BE2C (cell line): ENCODE data around the gene TCOF1.
A peak's percentile ranks its signal among the peaks of the same experiment; 100 is the strongest.

ENCODE experiments used
- DNase-seq: peaks from one replicate; pipeline ENCODE4 v3.0.0-alpha.2; 2020
- H3K27me3 ChIP-seq: fragments of 250-450 bp; sonication (Bioruptor Pico); 2 replicates; pipeline ENCODE4 v1.5.1; 2020; ENCODE audit warnings: mild to moderate bottlenecking
- H3K36me3 ChIP-seq: fragments of 250-450 bp; sonication (Bioruptor Pico); 2 replicates; pipeline ENCODE4 v1.5.1; 2020; ENCODE audit warnings: mild to moderate bottlenecking
- H3K4me1 ChIP-seq: fragments of 250-450 bp; sonication (Bioruptor Pico); 2 replicates; pipeline ENCODE4 v1.5.1; 2020
- H3K4me3 ChIP-seq: 2 replicates; pipeline ENCODE4 v1.5.1; 2011; ENCODE audit warnings: low read depth, low read length
- H3K9me3 ChIP-seq: fragments of 250-450 bp; sonication (Bioruptor Pico); 2 replicates; pipeline ENCODE4 v1.5.1; 2020
- TF ChIP-seq, protein P1 (sequence below): IDR thresholded peaks from 2 replicates; pipeline ENCODE4 v1.5.1; 2012; ENCODE audit warnings: mild to moderate bottlenecking, low read depth, low read length

TCOF1 gene

DNA sequence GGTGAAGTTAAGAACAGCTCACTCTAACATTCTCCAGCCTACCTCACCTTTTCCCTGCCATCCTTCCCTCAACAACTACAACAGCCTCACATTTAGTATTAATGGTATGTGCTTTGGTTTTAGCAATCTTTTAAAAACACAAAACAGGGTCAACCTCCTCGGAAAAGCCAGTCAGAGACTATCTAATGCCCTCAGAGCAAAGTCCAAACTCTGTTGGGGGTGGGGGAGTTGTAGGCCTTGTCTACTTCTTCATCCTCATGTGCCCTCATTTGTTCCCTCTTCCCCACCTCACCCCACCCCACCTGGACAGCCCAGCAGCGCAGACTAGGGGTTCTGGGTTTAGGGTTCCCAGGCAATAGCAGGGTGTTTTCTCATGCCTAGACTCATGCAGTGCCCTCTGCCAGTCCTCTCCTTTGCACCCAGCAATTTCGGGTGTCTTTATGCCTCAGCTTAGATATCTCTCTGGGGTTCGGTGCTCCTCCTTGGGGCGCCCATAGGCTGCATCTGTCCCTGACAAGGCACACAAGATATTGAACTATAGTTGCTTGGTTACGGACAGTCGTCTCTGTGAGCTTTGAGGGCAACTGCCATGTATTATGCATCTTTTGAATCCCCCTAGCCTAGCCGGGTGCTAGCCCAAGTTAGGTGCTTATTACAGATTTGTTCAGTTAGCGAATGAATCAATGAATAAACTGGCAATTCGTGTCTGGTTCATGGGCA is 762 bp upstream of the TCOF1 start:
- peak overlapping the region; percentile 95 for H3K4me3 ChIP-seq
- H3K36me3 ChIP-seq: peaks cover 21% of the 10 kb centered on the region
- H3K27me3 ChIP-seq: no peaks in the 10 kb centered on the region
- H3K4me1 ChIP-seq: no peaks in the 10 kb centered on the region
- TF ChIP-seq, protein P1, sequence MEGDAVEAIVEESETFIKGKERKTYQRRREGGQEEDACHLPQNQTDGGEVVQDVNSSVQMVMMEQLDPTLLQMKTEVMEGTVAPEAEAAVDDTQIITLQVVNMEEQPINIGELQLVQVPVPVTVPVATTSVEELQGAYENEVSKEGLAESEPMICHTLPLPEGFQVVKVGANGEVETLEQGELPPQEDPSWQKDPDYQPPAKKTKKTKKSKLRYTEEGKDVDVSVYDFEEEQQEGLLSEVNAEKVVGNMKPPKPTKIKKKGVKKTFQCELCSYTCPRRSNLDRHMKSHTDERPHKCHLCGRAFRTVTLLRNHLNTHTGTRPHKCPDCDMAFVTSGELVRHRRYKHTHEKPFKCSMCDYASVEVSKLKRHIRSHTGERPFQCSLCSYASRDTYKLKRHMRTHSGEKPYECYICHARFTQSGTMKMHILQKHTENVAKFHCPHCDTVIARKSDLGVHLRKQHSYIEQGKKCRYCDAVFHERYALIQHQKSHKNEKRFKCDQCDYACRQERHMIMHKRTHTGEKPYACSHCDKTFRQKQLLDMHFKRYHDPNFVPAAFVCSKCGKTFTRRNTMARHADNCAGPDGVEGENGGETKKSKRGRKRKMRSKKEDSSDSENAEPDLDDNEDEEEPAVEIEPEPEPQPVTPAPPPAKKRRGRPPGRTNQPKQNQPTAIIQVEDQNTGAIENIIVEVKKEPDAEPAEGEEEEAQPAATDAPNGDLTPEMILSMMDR: no peak
- H3K9me3 ChIP-seq: no peaks in the 10 kb centered on the region
- DNase-seq: no peak

DNA sequence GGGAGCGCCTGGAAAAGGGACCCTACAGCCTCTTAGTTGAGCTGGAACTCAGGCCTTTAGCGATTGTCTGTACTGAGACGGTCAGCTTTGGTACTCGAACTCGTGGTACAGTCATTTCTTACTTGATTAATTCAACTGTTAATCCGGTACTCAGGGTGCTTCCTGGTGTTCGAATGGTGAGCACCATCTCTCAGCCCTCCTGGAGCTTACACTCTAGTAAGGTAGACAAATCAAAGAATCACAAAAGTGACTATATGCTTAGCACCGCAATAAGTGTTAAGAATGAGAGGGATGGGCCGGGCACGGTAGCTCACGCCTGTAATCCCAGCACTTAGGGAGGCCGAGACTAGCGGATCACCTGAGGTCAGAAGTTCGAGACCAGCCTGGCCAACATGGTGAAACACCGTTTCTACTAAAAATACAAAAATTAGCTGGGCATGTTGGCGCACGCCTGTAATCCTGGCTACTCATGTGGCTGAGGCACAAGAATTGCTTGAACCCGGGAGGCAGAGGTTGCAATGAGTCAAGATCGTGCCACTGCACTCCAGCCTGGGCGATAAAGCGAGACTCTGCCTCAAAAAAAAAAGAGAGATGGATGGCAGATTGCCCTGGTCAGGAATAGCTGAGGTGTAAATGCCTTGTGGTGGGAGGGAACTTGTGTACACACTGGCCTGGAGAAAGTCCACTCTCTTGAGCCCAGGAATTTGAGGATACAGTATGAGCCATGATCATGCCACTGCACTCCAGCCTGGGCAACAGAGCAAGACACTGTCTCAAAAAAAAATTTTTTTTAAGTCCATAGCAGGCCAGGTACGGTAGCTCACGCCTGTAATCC is 981 bp downstream of the TCOF1 start:
- peaks cover 38% of the 10 kb centered on the region for H3K36me3 ChIP-seq
- no peaks in the 10 kb centered on the region for H3K27me3 ChIP-seq
- peak overlapping the region; percentile 95 for H3K4me3 ChIP-seq
- no peak for DNase-seq
- H3K4me1 ChIP-seq: no peaks in the 10 kb centered on the region
- H3K9me3 ChIP-seq: no peaks in the 10 kb centered on the region
- TF ChIP-seq, protein P1: no peak

DNA sequence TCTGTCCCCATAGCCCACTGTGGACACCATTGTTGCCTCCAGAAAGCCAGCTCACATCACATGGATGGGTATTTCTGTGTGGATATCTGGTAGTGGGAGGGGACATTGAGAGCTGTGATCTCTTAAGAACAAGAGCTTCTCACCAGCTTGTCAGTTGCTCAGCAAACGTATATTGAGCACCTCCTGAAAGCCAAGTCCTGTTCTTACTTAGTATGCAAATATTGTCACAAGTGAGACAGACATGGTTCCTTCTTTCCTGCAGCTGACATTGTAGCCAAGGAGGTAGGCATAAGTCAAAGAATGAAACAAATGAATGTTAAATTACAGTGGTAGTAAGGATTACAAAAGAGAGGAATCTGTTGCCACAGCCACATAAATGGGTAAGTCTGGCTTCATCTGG is 3.8 kb downstream of the TCOF1 start:
- Histone ChIP-seq H3K27me3 (no peaks in the 10 kb centered on the region), H3K4me1 (no peaks in the 10 kb centered on the region), H3K4me3 (no peak overlapping the region), H3K9me3 (no peaks in the 10 kb centered on the region), H3K36me3 (peaks cover 62% of the 10 kb centered on the region)
- no peak for DNase-seq
- TF ChIP-seq, protein P1: no peak

DNA sequence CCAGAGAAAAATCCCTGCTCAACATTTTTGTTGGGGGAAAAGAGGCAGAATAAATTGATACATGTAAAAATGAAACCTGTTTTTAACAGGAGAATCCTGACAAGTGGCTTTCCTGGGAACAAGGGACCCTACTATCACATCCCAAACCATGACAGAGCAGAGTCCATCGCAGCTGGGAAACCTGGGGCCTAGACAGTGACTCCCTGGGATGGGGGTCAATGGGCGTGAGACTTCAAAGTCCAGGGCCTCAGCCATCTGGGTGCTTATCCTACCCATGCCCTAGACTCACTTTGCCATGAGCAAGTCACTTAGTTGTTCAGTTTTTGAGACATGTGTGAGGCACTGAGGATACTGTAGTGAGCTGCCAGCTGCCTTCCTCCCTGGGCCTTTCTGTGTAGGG is 5.7 kb downstream of the TCOF1 start:
- Histone ChIP-seq H3K27me3 (no peaks in the 10 kb centered on the region), H3K4me1 (no peaks in the 10 kb centered on the region), H3K4me3 (no peak overlapping the region), H3K36me3 (peaks cover 75% of the 10 kb centered on the region), H3K9me3 (no peaks in the 10 kb centered on the region)
- no peak for DNase-seq
- TF ChIP-seq, protein P1: no peak

DNA sequence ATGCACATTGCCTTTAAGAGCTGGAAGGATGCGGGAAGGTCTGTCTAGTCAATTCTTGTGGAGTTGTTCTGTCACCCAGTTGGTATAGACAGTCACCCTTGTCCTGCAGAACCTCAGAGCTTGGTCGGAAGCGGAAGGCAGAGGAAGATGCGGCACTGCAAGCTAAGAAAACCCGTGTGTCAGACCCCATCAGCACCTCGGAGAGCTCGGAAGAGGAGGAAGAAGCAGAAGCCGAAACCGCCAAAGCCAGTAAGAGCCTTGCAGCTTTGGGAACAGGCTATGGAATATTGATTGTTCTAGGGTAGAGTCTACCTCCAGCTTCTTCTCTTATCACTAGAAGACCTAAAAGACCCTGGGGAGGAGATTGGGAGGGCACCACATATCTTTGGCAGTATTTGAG is 6.5 kb downstream of the TCOF1 start:
- no peaks in the 10 kb centered on the region for H3K27me3 ChIP-seq
- peaks cover 83% of the 10 kb centered on the region for H3K36me3 ChIP-seq
- no peak for DNase-seq
- no peaks in the 10 kb centered on the region for H3K9me3 ChIP-seq
- no peak overlapping the region for H3K4me3 ChIP-seq
- H3K4me1 ChIP-seq: no peaks in the 10 kb centered on the region
- TF ChIP-seq, protein P1: no peak

DNA sequence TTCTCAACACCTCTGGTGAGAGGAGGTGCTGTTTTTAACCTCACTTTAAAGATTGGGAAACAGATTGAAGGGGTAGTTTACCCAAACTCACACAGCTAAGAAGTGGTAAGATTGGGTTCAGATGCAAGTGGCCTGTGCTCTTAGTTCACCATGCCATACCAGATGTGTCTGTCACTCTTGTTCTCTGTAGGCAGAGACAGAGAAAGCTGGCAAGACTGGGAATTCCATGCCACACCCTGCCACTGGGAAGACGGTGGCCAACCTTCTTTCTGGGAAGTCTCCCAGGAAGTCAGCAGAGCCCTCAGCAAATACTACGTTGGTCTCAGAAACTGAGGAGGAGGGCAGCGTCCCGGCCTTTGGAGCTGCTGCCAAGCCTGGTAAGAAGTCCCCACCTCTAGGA is 11.0 kb downstream of the TCOF1 start:
- TF ChIP-seq, protein P1: no peak
- Histone ChIP-seq H3K4me1 (no peaks in the 10 kb centered on the region), H3K27me3 (no peaks in the 10 kb centered on the region), H3K36me3 (peaks cover 90% of the 10 kb centered on the region), H3K4me3 (no peak overlapping the region), H3K9me3 (no peaks in the 10 kb centered on the region)
- DNase-seq: no peak
